ENCODE measurements around the gene CYP2E1. TPM values are rescaled to one million over a fixed set of nuclear protein-coding genes. Genes with fewer than 3 reads are reported as not detected.

CYP2E1 gene
- total and polyA plus RNA-seq, 12 donors, result 0.47 to 2.0 (median 0.95) TPM; not detected in 2

DNA sequence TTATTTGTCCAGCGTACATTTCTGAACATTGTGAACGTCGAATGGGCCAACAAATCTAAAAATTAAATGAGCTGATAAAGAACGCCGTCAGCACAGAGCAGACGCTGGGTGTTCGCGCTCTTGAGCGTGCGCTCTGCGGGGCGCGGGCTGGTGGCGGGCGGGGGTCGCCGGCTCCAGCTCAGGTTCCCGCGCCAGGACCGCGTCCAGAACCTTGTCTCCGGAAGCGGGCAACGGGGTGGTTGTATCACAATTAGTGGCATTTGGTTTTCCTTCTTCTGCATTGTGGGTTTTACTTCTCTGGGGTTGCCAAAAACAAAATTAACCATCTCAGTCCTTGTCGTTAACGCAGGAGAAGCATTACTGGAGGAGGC is 2.4 kb downstream of the CYP2E1 start:
- peaks cover 11 to 86% (median 65%) of the 10 kb centered on the region in 7 donors for H3K27me3 ChIP-seq
- H3K9me3 ChIP-seq, result peaks cover 0 to 2% (median 0%) of the 10 kb centered on the region in 11 donors
- no peak for DNase-seq
- TF ChIP-seq CTCF (IDR thresholded peaks at IDR 0.05), result no peak
- 8 to 17% methylated on average over 26 of the region's 26 CpGs for WGBS, 2 donors
- H3K27ac ChIP-seq, result no peak overlapping the region
- intact Hi-C loops (cut with DNase I), result loop anchor here in 6 of 10 donors (10.0 kb wide), 2 partner anchors 195 to 205 kb away; partner anchors contain the start of gene CALY (in 1 of the 6)
- peaks cover 5 to 26% (median 20%) of the 10 kb centered on the region in 9 donors for H3K4me1 ChIP-seq
- peak overlapping the region in 8 of 10 donors; percentile 21 to 45 (median 34) for H3K4me3 ChIP-seq
- H3K36me3 ChIP-seq, result no peaks in the 10 kb centered on the region
- no peak for ATAC-seq

DNA sequence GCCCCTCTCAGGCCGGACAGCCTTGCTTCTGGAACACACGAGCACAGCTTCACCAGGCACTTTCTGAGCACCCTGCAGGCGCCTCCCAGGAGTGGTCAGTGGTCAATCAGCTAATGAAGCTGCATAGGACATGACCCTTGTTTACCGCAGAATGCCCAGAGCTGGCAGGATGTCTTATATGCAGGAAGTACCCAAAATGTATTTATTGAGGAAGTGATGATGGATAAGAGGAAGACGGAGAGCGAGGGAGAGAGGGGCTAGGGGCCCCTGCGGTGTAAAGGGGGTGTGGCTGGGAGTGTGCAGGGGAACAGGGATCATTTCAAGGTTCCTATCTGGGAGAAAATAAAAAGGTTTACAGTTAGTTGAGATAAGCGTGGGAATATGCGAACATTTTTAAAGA is 3.3 kb downstream of the CYP2E1 start:
- no peaks in the 10 kb centered on the region for H3K9me3 ChIP-seq

GRCh38 chr10:133532871-133533270 is 5.7 kb downstream of the CYP2E1 start:
- intact Hi-C loops (cut with DNase I), result no loop called here
- no peak for DNase-seq
- Histone ChIP-seq H3K9me3 (no peaks in the 10 kb centered on the region), H3K27me3 (peaks cover 11 to 66% (median 43%) of the 10 kb centered on the region in 7 donors), H3K4me3 (no peak overlapping the region), H3K36me3 (no peaks in the 10 kb centered on the region), H3K4me1 (peaks cover 5 to 22% (median 19%) of the 10 kb centered on the region in 9 donors), H3K27ac (no peak overlapping the region)
- WGBS, 2 donors, result 75% methylated on average over 7 of the region's 7 CpGs
- no peak for ATAC-seq
- TF ChIP-seq CTCF (IDR thresholded peaks at IDR 0.05), result no peak

More for the DNA sequence above, 3.3 kb downstream of the CYP2E1 start:
- peaks cover 5 to 26% (median 20%) of the 10 kb centered on the region in 9 donors for H3K4me1 ChIP-seq
- no peak for TF ChIP-seq CTCF (IDR thresholded peaks at IDR 0.05)
- H3K27ac ChIP-seq, result no peak overlapping the region
- intact Hi-C loops (cut with DNase I), result no loop called here
- WGBS, 2 donors, result 47 to 62% methylated on average over 9 of the region's 9 CpGs
- DNase-seq (no peak), ATAC-seq (no peak)
- peaks cover 11 to 84% (median 60%) of the 10 kb centered on the region in 7 donors for H3K27me3 ChIP-seq
- no peak overlapping the region for H3K4me3 ChIP-seq
- H3K36me3 ChIP-seq, result no peaks in the 10 kb centered on the region

DNA sequence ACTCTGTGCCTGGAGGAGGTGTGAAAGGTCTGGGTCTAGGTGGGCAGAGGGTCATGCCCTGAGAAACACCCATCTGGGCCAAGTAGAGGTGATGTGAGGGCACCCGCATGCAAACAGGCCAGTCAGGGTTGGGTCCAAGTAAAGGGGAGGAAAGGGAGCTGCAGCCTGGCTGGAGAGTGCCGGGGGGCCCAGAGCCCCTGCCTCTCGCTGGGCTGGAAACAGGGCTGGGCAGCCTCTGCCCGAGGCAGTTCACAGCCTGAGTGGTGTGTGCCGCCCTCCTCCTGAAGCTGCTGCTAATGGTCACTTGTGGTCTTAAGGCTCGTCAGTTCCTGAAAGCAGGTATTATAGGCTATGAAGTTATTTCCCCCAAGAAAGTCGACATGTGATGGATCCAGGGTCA is 7.3 kb downstream of the CYP2E1 start:
- intact Hi-C loops (cut with DNase I), result no loop called here
- DNase-seq, result no peak

More for the DNA sequence above, 7.3 kb downstream of the CYP2E1 start:
- Histone ChIP-seq H3K9me3 (no peaks in the 10 kb centered on the region), H3K4me1 (peaks cover 0 to 7% (median 5%) of the 10 kb centered on the region in 9 donors), H3K4me3 (no peak overlapping the region), H3K27me3 (peaks cover 0 to 53% (median 27%) of the 10 kb centered on the region in 7 donors), H3K27ac (no peak overlapping the region), H3K36me3 (no peaks in the 10 kb centered on the region)
- TF ChIP-seq CTCF (IDR thresholded peaks at IDR 0.05), result no peak
- no peak for ATAC-seq
- WGBS, 2 donors, result 82 to 83% methylated on average over 7 of the region's 7 CpGs

Data from heart right ventricle (tissue), 16 donors.